Measurements from ENCODE around the gene IQCE. TPM values are rescaled to one million over a fixed set of nuclear protein-coding genes. Genes with fewer than 3 reads are reported as not detected.

The IQCE gene
- total and polyA plus RNA-seq, 9 donors, result 4.4 to 19.2 (median 13.3) TPM

GRCh38 chr7:2592375-2592865, 33.6 kb downstream of the IQCE start:
- DNase-seq, result no peak
- no peak overlapping the region for H3K27ac ChIP-seq
- no peaks in the 10 kb centered on the region for H3K4me1 ChIP-seq (ENCODE audit: insufficient read depth)
- no peaks in the 10 kb centered on the region for H3K36me3 ChIP-seq
- no peaks in the 10 kb centered on the region for H3K27me3 ChIP-seq
- WGBS, 3 donors, result 91 to 94% (median 93%) methylated on average over 23 of the region's 23 CpGs
- no peak for TF ChIP-seq EP300 (IDR thresholded peaks at IDR 0.05)
- TF ChIP-seq POLR2A (IDR thresholded peaks at IDR 0.05), result no peak
- TF ChIP-seq CTCF (IDR thresholded peaks at IDR 0.05), result no peak
- H3K4me3 ChIP-seq, result no peak overlapping the region
- intact Hi-C loops (cut with DNase I), result no loop called here
- H3K9me3 ChIP-seq, result no peaks in the 10 kb centered on the region

GRCh38 chr7:2593036-2593727, 34.4 kb downstream of the IQCE start:
- H3K9me3 ChIP-seq, result no peaks in the 10 kb centered on the region
- no peaks in the 10 kb centered on the region for H3K27me3 ChIP-seq
- WGBS, 3 donors, result 91 to 93% (median 93%) methylated on average over 38 of the region's 38 CpGs
- DNase-seq, result no peak
- no peak overlapping the region for H3K27ac ChIP-seq
- H3K4me1 ChIP-seq (ENCODE audit: insufficient read depth), result no peaks in the 10 kb centered on the region
- no peak overlapping the region for H3K4me3 ChIP-seq
- TF ChIP-seq CTCF (IDR thresholded peaks at IDR 0.05) (no peak), EP300 (IDR thresholded peaks at IDR 0.05) (no peak), POLR2A (IDR thresholded peaks at IDR 0.05) (no peak)
- H3K36me3 ChIP-seq, result no peaks in the 10 kb centered on the region
- intact Hi-C loops (cut with DNase I), result no loop called here

GRCh38 chr7:2594599-2594998, 35.8 kb downstream of the IQCE start:
- Histone ChIP-seq H3K4me3 (no peak overlapping the region), H3K27me3 (no peaks in the 10 kb centered on the region), H3K36me3 (no peaks in the 10 kb centered on the region), H3K4me1 (ENCODE audit: insufficient read depth) (no peaks in the 10 kb centered on the region), H3K9me3 (no peaks in the 10 kb centered on the region), H3K27ac (no peak overlapping the region)
- intact Hi-C loops (cut with DNase I), result no loop called here
- no peak for TF ChIP-seq EP300 (IDR thresholded peaks at IDR 0.05)
- no peak for TF ChIP-seq CTCF (IDR thresholded peaks at IDR 0.05)
- TF ChIP-seq POLR2A (IDR thresholded peaks at IDR 0.05), result no peak
- 83 to 92% (median 91%) methylated on average over 10 of the region's 10 CpGs for WGBS, 3 donors
- no peak for DNase-seq

GRCh38 chr7:2595258-2595860, 36.6 kb downstream of the IQCE start:
- intact Hi-C loops (cut with DNase I), result no loop called here
- no peaks in the 10 kb centered on the region for H3K9me3 ChIP-seq
- H3K27me3 ChIP-seq, result no peaks in the 10 kb centered on the region
- no peak for TF ChIP-seq EP300 (IDR thresholded peaks at IDR 0.05)
- TF ChIP-seq POLR2A (IDR thresholded peaks at IDR 0.05), result no peak
- no peak for TF ChIP-seq CTCF (IDR thresholded peaks at IDR 0.05)
- WGBS, 3 donors, result 89 to 91% (median 90%) methylated on average over 27 of the region's 27 CpGs
- no peaks in the 10 kb centered on the region for H3K36me3 ChIP-seq
- DNase-seq, result no peak
- H3K4me3 ChIP-seq, result no peak overlapping the region
- no peak overlapping the region for H3K27ac ChIP-seq
- no peaks in the 10 kb centered on the region for H3K4me1 ChIP-seq (ENCODE audit: insufficient read depth)

Data from ovary (tissue), 9 donors.